K562 (cell line): Measurements from ENCODE around the gene NPC1. TPM values are rescaled to one million over a fixed set of nuclear protein-coding genes. Genes with fewer than 3 reads are reported as not detected.
A peak's percentile ranks its signal among the peaks of the same experiment; 100 is the strongest.

Experiments used
- ATAC-seq: fragments of 200-7000 bp; cut with Tn5 transposase; 3 replicates; pipeline ENCODE4 v1.9.1; 2020; ENCODE audit warnings: moderate library complexity
- BruUV-seq: library from RNA; stranded (reverse); fragments of 400-500 nt; replicated peaks from 2 replicates; lab custom pipeline; 2021; lab: Mats Ljungman, UMichigan
- CTCF ChIA-PET: fragments of 300-600 bp; formaldehyde crosslinking; extraction: SDS; loops from one replicate; lab custom pipeline; 2021; ENCODE audit warnings: low intra/inter-chr PET ratio; lab: Yijun Ruan, JAX
- POLR2A ChIA-PET: fragments of 300-600, 350-650 bp; sonication (Branson Sonifier 250); formaldehyde crosslinking; extraction: SDS; loops from one replicate; lab custom pipeline; 2021; ENCODE audit warnings: antibody characterized with exemption, inconsistent platforms; lab: Yijun Ruan, JAX
- DNase-seq, 4 experiments: peaks; one replicate each; pipeline versions ENCODE4 v3.0.0 to v3.0.0-alpha.2; 2011 to 2018; ENCODE audit warnings: low spot score in 3 of 4, mixed read lengths in 3 of 4; ENCODE audit errors: extremely low read depth in 1 of 4
- FAIRE-seq: peaks from 2 replicates; lab custom pipeline; 2011; peaks lifted over from hg19 to GRCh38; lab: Jason Lieb, UNC
- H2AFZ ChIP-seq: 2 replicates; pipeline ENCODE4 v1.6.0; 2011; ENCODE audit warnings: low read depth, low read length, control low read depth, inconsistent platforms
- H3K27ac ChIP-seq: fragments of 200-600 bp; 3 replicates; pipeline ENCODE4 v1.8.0; 2011; ENCODE audit warnings: low read depth, mild to moderate bottlenecking, control low read depth, inconsistent platforms, low read length, moderate library complexity, mixed read lengths; ENCODE audit errors: extremely low read depth
- H3K27me3 ChIP-seq, 2 experiments: fragments of 300-600 bp in 1 of 2; 2 replicates in 1 of 2; 3 replicates in 1 of 2; pipeline versions ENCODE4 v1.6.0 to v1.8.0; 2011; ENCODE audit warnings: inconsistent platforms in 2 of 2, low read length in 2 of 2, mild to moderate bottlenecking in 1 of 2, mixed read lengths in 1 of 2, moderate library complexity in 1 of 2; ENCODE audit not compliant: control insufficient read depth in 2 of 2, insufficient read depth in 2 of 2
- H3K36me3 ChIP-seq: fragments of 300-600 bp; 3 replicates; pipeline ENCODE4 v1.8.0; 2011; ENCODE audit warnings: mild to moderate bottlenecking, low read length, inconsistent platforms; ENCODE audit not compliant: control insufficient read depth, insufficient read depth
- H3K4me1 ChIP-seq, 2 experiments: fragments of 200-600 bp in 1 of 2; replicated peaks in 1 of 2; 2 replicates in 1 of 2; 3 replicates in 1 of 2; pipeline versions ENCODE4 v1.5.1 to v1.8.0; 2011; ENCODE audit warnings: inconsistent platforms in 2 of 2, low read length in 2 of 2, mild to moderate bottlenecking in 1 of 2, mixed read lengths in 1 of 2, moderate library complexity in 1 of 2; ENCODE audit not compliant: control insufficient read depth in 2 of 2, insufficient read depth in 2 of 2
- H3K4me2 ChIP-seq: 2 replicates; pipeline ENCODE4 v1.6.1; 2011; ENCODE audit warnings: low read length, control low read depth, inconsistent platforms, mixed read lengths; ENCODE audit not compliant: insufficient read depth
- H3K4me3 ChIP-seq: fragments of 200-600 bp; sonication (generic), shearing (Covaris generic); 2 replicates; pipeline ENCODE4 v1.5.1; 2016; ENCODE audit warnings: control low read depth, inconsistent platforms
- H3K79me2 ChIP-seq: fragments of 200-600 bp; 3 replicates; pipeline ENCODE4 v1.8.0; 2011; ENCODE audit warnings: low read length, inconsistent platforms; ENCODE audit not compliant: control insufficient read depth, insufficient read depth
- H3K9ac ChIP-seq, 2 experiments: 2 replicates each; pipeline versions ENCODE4 v1.6.0 to v1.6.1; 2011; ENCODE audit warnings: low read depth in 2 of 2, low read length in 2 of 2, control low read depth in 1 of 2, inconsistent platforms in 1 of 2, mild to moderate bottlenecking in 1 of 2, mixed read lengths in 1 of 2; ENCODE audit not compliant: insufficient read depth in 1 of 2
- H3K9me1 ChIP-seq: one replicate; pipeline ENCODE4 v1.6.0; 2011; ENCODE audit warnings: inconsistent platforms, mild to moderate bottlenecking, low read length, moderate library complexity; ENCODE audit not compliant: control insufficient read depth, insufficient read depth
- H3K9me3 ChIP-seq: replicated peaks from 2 replicates; pipeline ENCODE4 v1.5.1; 2011; ENCODE audit warnings: low read depth, low read length, inconsistent platforms; ENCODE audit not compliant: control insufficient read depth, insufficient read depth
- H4K20me1 ChIP-seq: replicated peaks from 2 replicates; pipeline ENCODE4 v1.6.1; 2011; ENCODE audit warnings: low read length, inconsistent platforms, mixed read lengths; ENCODE audit not compliant: control insufficient read depth, insufficient read depth
- ARID3B ChIP-seq: fragments of 250-450 bp; sonication (Bioruptor Pico); IDR thresholded peaks from 2 replicates; pipeline ENCODE4 v1.4.0; 2020; ENCODE audit warnings: borderline replicate concordance
- BHLHE40 ChIP-seq: IDR thresholded peaks from 2 replicates; pipeline ENCODE4 v1.6.1; 2011; ENCODE audit warnings: low read length, improper control_type of control experiment
- CBX5 ChIP-seq: IDR thresholded peaks from 2 replicates; pipeline ENCODE4 v1.6.1; 2014; ENCODE audit warnings: low read depth, borderline replicate concordance
- CREB1 ChIP-seq, 2 experiments: sonication (generic) in 1 of 2; formaldehyde crosslinking in 1 of 2; IDR thresholded peaks; 2 replicates each; pipeline versions ENCODE4 v1.6.1 to v1.8.0; 2012 to 2022; ENCODE audit warnings: inconsistent platforms in 1 of 2, mild to moderate bottlenecking in 1 of 2, missing genetic modification reagents in 1 of 2, moderate library complexity in 1 of 2
- DDX20 ChIP-seq: fragments of 450-650 bp; IDR thresholded peaks from 2 replicates; pipeline ENCODE4 v1.6.1; 2016; ENCODE audit warnings: missing genetic modification characterization, low read depth, mild to moderate bottlenecking, missing compliant biosample characterization, moderate library complexity
- HDAC1 ChIP-seq, 2 experiments: fragments of 450-650 bp; IDR thresholded peaks; 2 replicates each; pipeline ENCODE4 v1.6.1; 2016 to 2017; ENCODE audit warnings: inconsistent platforms in 1 of 2, mild to moderate bottlenecking in 1 of 2, moderate library complexity in 1 of 2
- NR1H2 ChIP-seq: sonication (generic); formaldehyde crosslinking; IDR thresholded peaks from 2 replicates; pipeline ENCODE4 v1.4.0; 2020; ENCODE audit warnings: mild to moderate bottlenecking, missing genetic modification reagents
- RBBP5 ChIP-seq: fragments of 200-600 bp; sonication (generic); IDR thresholded peaks from 2 replicates; pipeline ENCODE4 v1.6.1; 2012; ENCODE audit warnings: borderline replicate concordance, mild to moderate bottlenecking, low read length, control low read depth, inconsistent platforms; ENCODE audit not compliant: insufficient read depth, poor library complexity, severe bottlenecking
- ZNF609 ChIP-seq: sonication (generic); formaldehyde crosslinking; IDR thresholded peaks from 2 replicates; pipeline ENCODE4 v1.8.1; 2023; ENCODE audit warnings: missing genetic modification reagents, mild to moderate bottlenecking, borderline replicate concordance
- ZNF785 ChIP-seq: fragments of 250-450 bp; sonication (Bioruptor Pico); IDR thresholded peaks from 2 replicates; pipeline ENCODE4 v1.4.0; 2020; ENCODE audit warnings: mild to moderate bottlenecking
- WGBS: fragments of 100-300 bp; shearing (Covaris generic); methylation state at CpG from one replicate; pipeline ENCODE4 v1.1.6; 2016; ENCODE audit warnings: low coverage, mixed read lengths; ENCODE audit not compliant: insufficient coverage; ENCODE audit errors: missing lambda C conversion rate; 5-methylcytosine and 5-hydroxymethylcytosine counted together
- in situ Hi-C: fragments of 300-500 bp; cut with MboI; formaldehyde crosslinking; loops from 4 replicates; pipeline ENCODE4 v1.15.0; 2018; ENCODE audit warnings: inconsistent platforms, mixed read lengths
- intact Hi-C: fragments of 100-400 bp; cut with micrococcal nuclease; formaldehyde crosslinking; loops from 2 replicates; pipeline ENCODE4 v1.14.2; 2022
- polyA plus RNA-seq, 8 experiments: library from polyadenylated mRNA; depleted of rRNA in 4 of 8; stranded (reverse) in 5 of 8; unstranded in 3 of 8; fragments of >200 nt; fragmentation: Nextera tagmentation in 2 of 8; fragmentation: Illumina TruSeq in 1 of 8; extraction: Ambion mirVana in 2 of 8; extraction: Trizol in 1 of 8; gene quantifications; 2 replicates each; pipeline versions ENCODE4 v1.2.1 to v1.2.3, GENCODE V29; 2011 to 2014; ENCODE audit warnings: inconsistent platforms in 1 of 8, missing spikeins in 1 of 8
- total RNA-seq, 7 experiments: library from RNA; depleted of rRNA in 6 of 7; stranded (reverse); fragments of >200 nt in 6 of 7; fragmentation: Illumina TruSeq in 2 of 7; extraction: Trizol in 2 of 7; gene quantifications; 2 replicates each; pipeline versions ENCODE4 v1.2.1 to v1.2.3, GENCODE V29; 2011 to 2021; ENCODE audit warnings: low replicate concordance in 1 of 7
- TF ChIP-seq, protein P1 (sequence below), 2 experiments: fragments of 450-650 bp in 1 of 2; sonication (generic) in 1 of 2; formaldehyde crosslinking in 1 of 2; IDR thresholded peaks in 1 of 2; conservative IDR thresholded peaks in 1 of 2; 2 replicates each; pipeline versions ENCODE4 v1.6.1 to v1.8.1; 2016 to 2023; ENCODE audit warnings: mild to moderate bottlenecking in 2 of 2, moderate library complexity in 2 of 2, inconsistent platforms in 1 of 2, missing genetic modification reagents in 1 of 2

NPC1 gene
- total and polyA plus RNA-seq, 9 of the 15 experiments (the other 6 are each of a cell fraction or from before 2014, with no cell fraction given), result 17.1 to 45.9 (median 27.6) TPM

DNA sequence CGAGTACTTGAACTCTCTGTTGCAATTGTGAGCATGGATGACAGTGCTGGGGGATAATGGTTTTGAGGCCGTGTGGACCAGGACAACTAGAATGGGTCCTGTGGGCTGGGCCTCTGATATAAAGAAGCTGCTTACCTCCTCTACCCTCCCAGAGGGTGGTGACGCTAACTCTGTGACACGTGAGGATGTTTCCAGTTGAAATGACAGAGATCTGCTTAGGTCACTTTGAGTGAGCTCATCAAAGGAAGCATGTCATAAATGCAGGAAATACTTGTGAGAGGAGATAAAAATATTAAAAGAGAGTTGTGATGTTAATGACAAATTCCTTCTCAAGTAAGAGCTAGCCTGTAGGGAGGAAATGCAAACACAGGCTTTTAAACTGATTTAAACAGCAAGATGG, 66.6 kb downstream of the NPC1 start:
- peaks cover 90% of the 10 kb centered on the region for H3K36me3 ChIP-seq
- H2AFZ ChIP-seq, result no peak overlapping the region
- no peak overlapping the region for H3K27ac ChIP-seq
- H4K20me1 ChIP-seq, result no peaks in the 10 kb centered on the region
- 75% methylated on average over 4 of the region's 4 CpGs for WGBS
- no peak overlapping the region for H3K4me2 ChIP-seq
- H3K9ac ChIP-seq, result no peak overlapping the region
- in situ Hi-C loops, result loop anchor here (5.0 kb wide), 1 partner anchor 68 kb away; the partner anchor contains the start of gene NPC1
- no peaks in the 10 kb centered on the region for H3K9me3 ChIP-seq
- H3K4me3 ChIP-seq, result no peak overlapping the region
- H3K79me2 ChIP-seq, result no peaks in the 10 kb centered on the region
- no peaks in the 10 kb centered on the region; a peak in 1 of 5 replicates for H3K4me1 ChIP-seq
- FAIRE-seq, result peak; percentile 6
- intact Hi-C loops, result no loop called here
- CTCF ChIA-PET, result no interaction called here
- ATAC-seq, result no peak
- H3K27me3 ChIP-seq, result no peaks in the 10 kb centered on the region
- POLR2A ChIA-PET, result interaction anchor here (0.6 to 0.8 kb wide), 2 partner anchors 15 to 52 kb away, joined by 3 to 6 read pairs; no protein-coding TSS in a partner anchor
- no peaks in the 10 kb centered on the region for H3K9me1 ChIP-seq
- DNase-seq, result no peak
- no TSS peak for BruUV-seq
- TF ChIP-seq ZNF785 (no peak), ZNF609 (no peak), HDAC1 (IDR thresholded peaks at IDR 0.05) (no peak), CBX5 (no peak), ARID3B (CRISPR knock-in tag) (no peak), CREB1 (IDR thresholded peaks at IDR 0.05) (no peak), CREB1 (CRISPR knock-in tag; IDR thresholded peaks at IDR 0.05) (0 out of 2 replicates have a peak, but pooled peaks have one; percentile 28), RBBP5 (no peak), DDX20 (tag) (no peak), BHLHE40 (peak; percentile 37; the same call in 1 of the 2 replicates), NR1H2 (CRISPR knock-in tag) (no peak)
- TF ChIP-seq, protein P1, sequence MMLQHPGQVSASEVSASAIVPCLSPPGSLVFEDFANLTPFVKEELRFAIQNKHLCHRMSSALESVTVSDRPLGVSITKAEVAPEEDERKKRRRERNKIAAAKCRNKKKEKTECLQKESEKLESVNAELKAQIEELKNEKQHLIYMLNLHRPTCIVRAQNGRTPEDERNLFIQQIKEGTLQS (IDR thresholded peaks at IDR 0.05), result peak; percentile 64; the same call in 1 of the 2 replicates
- TF ChIP-seq, protein P1 (CRISPR knock-in tag; conservative IDR thresholded peaks at IDR 0.05), result no peak
